Non-pigmented ciliary epithelial cell (primary cell): ENCODE data around the gene PIP4K2A.
A peak's percentile ranks its signal among the peaks of the same experiment; 100 is the strongest.
"Not testable (repeated sequence)": the region's sequence is repeated elsewhere in the genome, so short reads cannot be mapped to it uniquely, and the experiment has no call there.

ENCODE experiments used
- DNase-seq: peaks from one replicate; pipeline ENCODE4 v3.0.0-alpha.2; 2010; ENCODE audit warnings: low read depth

Gene PIP4K2A

GRCh38 chr10:22714479-22715289 is at the start of gene PIP4K2A:
Gene PIP4K2A (minus strand): TSS chr10:22714578. CDS start chr10:22714326, 252 bp downstream.
- DNase-seq = no peak

GRCh38 chr10:22761569-22762220 is 47.3 kb upstream of the PIP4K2A start:
- no peak for DNase-seq

- no peak for DNase-seq
Measured at GRCh38 chr10:22760025-22760424, 45.6 kb upstream of the PIP4K2A start.

DNA sequence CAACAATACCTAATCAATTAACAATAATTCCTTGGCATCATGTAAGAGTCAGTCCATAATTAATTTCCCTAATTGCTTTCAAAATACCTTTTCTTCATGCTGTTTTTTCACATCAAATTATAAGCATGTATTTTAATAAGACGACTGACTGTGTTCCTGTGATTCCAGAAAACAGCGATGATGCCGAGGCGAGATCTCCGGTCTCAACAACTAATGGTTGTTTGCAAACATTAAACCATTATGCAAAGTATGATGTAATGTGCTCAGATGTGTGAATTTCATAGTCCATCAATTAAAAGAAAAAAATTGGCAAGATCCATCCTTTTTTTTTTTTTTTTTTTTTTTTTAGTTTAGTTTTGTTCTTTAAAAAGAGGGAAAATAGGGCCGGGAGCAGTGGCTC is 44.5 kb upstream of the PIP4K2A start:
- no peak for DNase-seq

GRCh38 chr10:22754296-22754695 is 39.9 kb upstream of the PIP4K2A start:
- DNase-seq = no peak

DNA sequence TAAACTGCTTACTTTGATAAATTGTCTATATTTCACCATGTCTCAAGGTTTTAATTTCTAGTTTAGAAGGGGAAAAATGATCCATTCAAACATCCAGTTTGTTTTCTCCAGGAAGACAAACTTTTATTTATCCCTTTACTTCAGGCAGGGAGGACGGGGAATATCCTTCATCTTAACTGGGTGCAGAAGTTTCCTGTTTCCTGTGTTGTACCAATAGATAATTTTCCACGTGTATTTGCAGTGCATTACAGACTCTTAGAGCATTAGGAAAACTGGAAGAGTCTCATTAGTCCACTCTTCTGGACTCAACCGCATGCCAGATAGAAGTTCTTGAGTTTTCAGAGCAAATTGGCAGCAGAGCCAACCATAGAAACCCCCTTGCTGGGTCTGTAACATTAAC is 39.4 kb upstream of the PIP4K2A start:
- no peak for DNase-seq

DNA sequence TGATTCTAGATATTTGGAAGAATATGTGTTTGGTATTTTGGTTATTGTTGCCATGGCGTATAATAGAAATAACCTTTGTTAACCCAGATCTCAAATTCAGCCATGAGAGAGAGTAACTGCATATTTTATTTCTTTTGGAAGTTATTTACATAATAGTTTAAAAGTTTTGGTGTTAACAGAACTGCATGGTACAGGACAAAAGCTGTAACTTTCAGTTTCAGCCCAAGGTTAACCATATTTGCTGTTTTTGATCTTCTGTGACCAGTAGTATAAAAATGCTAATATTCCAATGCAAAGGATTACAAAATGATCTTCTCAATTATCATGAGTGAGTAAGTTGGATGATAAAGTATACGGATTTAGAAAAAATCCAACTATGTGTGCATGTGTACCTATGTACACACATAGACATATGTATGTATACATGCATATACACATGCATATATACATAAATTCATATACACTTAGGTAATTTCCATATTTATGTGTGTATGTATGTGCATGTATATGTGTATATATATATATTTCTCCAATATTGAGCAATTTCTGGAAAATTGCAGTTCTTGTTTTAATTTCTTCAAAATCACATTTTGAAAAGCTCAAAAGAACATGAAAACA is 38.0 kb upstream of the PIP4K2A start:
- no peak for DNase-seq

GRCh38 chr10:22750131-22750530 is 35.8 kb upstream of the PIP4K2A start:
- DNase-seq = no peak

- not testable (repeated sequence) for DNase-seq
Measured at GRCh38 chr10:22744858-22745257, 30.5 kb upstream of the PIP4K2A start.

GRCh38 chr10:22742678-22743077 is 28.3 kb upstream of the PIP4K2A start:
- DNase-seq = no peak

GRCh38 chr10:22741631-22742030 is 27.3 kb upstream of the PIP4K2A start:
- DNase-seq = not testable (repeated sequence)

DNA sequence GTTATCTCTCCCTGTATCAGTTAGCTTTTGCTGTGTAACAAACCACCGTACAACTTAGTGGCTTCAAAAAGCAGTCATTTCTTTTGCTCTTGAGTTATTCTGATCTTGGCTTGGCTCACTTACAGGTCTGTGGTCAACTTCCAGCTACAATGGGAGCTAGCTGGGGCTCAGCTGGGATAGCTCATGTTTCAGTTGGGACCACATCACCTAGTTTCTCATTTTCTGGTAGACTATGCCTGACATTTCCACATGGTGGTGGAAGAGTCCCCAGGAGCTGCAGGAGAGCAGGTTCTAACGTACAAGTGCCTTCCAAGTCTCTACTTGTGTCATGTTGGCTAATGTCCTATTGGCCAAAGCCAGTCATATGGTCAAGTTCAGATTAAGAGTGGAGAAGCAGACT is 25.8 kb upstream of the PIP4K2A start:
- no peak for DNase-seq

GRCh38 chr10:22737587-22737986 is 23.2 kb upstream of the PIP4K2A start:
- peak; percentile 60 for DNase-seq

DNA sequence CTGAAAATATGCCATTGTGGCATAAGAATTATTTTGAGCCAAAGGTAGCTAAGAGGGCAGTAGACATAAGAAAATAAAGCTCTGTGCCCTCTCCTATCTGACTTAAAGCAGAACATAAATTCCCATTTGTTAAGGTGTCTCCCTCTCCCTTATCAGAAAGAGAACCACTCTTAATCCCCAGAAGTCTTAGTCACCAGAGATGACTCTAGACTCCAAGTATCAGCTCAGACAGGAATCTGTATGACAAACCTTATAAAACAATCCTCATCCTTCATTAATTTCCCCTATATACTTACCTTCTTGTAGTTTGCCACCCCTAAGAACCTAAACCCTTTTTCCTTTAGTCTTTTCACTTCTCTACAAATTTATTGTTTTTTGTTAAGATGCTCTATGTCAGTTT is 21.8 kb upstream of the PIP4K2A start:
- DNase-seq = no peak

DNA sequence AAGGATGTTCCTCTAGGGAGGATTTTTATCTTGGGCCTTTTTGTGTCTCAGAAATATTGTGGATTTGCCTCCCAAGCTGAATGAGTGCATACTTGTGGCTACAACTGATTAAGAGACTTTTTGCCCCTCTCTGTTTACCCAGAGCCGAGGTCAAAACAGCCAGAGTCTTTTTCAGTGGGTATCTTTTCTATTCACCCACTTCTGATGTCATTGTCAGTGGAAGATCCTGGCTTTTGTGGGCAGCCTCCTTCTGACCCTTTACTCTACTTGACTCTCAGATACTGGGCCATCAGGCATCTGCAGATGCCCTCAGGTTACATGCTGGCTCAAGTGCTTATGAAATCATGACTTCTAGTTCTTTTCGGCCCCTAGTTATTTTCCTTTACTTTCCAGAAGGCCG is 19.6 kb upstream of the PIP4K2A start:
- no peak for DNase-seq

DNA sequence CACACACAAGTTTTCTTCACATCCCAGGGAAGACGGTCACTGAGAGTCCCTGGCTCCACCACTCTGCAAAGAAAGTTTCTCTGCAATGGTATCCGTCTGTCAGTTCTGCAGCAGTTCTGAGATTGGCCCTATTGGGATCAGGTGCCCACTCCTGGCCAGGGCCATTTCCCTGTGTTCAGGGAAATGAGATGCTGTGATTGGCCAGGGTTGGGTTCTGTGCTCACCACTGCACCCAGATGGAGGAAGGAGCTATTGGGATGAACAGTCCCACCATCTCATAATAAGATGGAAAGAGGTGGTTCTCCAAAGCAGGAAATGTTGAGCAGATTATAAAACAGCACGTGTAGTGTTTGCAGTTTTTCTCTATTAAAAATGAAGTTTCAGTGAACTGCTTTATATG is 13.3 kb upstream of the PIP4K2A start:
- DNase-seq = no peak

GRCh38 chr10:22727112-22727511 is 12.7 kb upstream of the PIP4K2A start:
- no peak for DNase-seq

DNA sequence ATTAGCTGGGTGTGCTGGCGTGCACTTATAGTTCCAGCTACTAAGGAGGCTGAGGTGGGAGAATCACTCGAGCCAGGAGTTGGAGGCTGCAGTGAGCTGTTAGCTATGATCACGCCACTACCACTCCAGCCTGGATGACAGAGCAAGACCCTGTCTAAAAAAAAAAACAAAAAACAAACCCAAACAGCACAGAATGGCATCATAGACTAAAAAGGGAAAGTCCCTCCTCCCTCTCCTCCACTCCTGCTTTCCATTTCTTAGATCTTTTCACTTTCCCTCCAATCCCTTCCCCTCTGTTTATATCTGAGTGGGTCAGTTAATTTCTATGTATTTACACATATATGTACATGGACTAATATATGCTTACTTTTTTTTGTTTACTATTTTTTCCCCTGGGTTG is 10.4 kb upstream of the PIP4K2A start:
- no peak for DNase-seq

DNA sequence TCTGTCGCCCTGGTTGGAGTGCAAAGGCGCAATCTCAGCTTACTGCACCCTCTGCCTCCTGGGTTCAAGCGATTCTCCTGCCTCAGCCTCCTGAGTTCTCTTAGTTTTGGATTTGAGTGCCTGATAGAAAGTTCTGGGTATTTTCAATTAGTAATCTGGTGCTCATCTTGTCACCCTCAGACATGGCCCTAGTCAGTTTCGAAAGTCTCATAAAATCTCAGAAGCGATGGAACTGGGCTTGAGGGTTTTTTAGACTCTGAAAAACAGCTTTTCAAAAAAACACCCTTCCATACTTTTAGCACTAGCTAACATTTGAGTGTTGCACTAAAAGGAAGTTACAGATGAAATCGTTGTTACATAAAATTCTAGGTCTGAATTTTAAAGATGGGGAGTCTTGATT is 9.4 kb upstream of the PIP4K2A start:
- DNase-seq = no peak

DNA sequence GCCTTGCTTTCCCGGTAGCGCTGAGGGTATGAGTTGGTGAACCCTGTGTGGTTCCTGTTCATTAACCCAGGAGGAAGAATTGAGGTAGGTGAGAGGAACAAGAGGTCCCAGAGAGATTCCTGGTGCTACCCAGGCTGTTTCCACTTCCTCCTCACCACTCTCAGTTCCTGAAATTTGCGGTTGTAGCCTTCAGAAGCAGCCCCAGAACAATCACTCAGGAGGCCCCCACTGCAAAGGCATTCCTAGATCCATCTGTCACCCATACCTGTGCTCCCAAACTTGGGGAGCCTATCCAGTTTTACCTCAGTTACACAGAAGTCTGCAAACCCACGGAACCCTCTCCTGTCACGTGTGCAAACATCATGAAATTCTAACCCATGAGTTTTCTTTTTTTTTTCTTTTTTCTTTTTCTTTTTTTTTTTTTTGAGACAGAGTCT is 9.0 kb upstream of the PIP4K2A start:
- DNase-seq = no peak

DNA sequence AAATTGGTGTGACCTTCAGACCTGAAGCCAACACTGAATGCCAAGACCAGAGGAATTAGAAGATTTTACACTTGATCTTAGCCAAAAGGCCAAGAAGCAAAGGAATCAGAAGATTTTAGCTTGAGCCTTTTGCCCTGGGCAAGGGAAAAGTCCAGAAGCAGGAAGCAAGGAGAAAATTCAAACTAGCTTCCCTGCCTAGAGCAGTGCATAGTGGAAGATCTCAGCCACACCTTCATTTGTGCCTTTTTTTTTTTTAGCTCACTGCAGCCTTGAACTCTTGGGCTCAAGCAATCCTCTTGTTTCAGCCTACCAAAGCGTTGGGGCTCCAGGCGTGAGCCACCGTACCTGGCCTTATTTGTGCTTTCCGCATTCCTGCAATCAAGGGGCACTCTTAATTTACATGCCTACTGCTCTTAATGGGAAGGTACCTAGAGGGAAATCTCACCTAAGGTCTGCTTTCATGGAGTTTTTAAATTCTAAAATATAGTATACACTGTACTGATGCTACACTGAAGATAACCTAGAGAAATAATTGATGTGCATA is 8.3 kb upstream of the PIP4K2A start:
- no peak for DNase-seq

DNA sequence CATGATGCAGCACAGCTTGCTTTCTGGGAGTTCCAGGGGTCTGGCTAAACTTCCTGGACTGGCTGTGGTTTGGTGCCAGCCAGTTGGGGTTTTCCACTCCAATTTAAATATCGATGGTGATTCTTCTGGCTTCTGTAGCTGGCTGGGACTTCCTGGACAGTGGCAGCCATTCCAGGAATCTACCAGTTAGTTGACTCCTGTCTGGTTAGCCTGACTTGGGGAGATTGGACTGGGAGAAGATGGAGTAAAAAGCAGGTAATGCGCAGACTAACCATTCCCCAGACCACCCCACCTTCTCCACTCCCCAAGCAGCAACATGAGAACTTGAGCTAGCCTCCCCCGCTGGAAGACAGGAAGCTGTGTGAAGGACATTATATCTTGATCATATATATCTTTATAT is 6.3 kb upstream of the PIP4K2A start:
- DNase-seq = no peak
